Sigmoid colon (tissue), 7 donors: ENCODE results near the gene MYO5B. TPM values are rescaled to one million over a fixed set of nuclear protein-coding genes. Genes with fewer than 3 reads are reported as not detected.

ENCODE experiments used
- DNase-seq: peaks from one replicate; pipeline ENCODE4 v3.0.0-alpha.2; 2019
- H3K27ac ChIP-seq, 4 donors: fragments of 200-600 bp; sonication (generic); one replicate each; pipeline ENCODE4 v1.5.1; 2016 to 2019; ENCODE audit warnings: mild to moderate bottlenecking in 1 of 4
- H3K27me3 ChIP-seq, 3 donors: fragments of 200-600 bp; sonication (generic); one replicate each; pipeline ENCODE4 v1.5.1; 2019; ENCODE audit warnings: mild to moderate bottlenecking in 1 of 3
- H3K36me3 ChIP-seq, 4 donors: fragments of 200-600 bp; sonication (generic); one replicate each; pipeline ENCODE4 v1.5.1; 2016 to 2019
- H3K4me1 ChIP-seq, 4 donors: fragments of 200-600 bp; sonication (generic); one replicate each; pipeline ENCODE4 v1.5.1; 2017 to 2019
- H3K4me3 ChIP-seq, 4 donors: fragments of 200-600 bp; sonication (generic); one replicate each; pipeline ENCODE4 v1.5.1; 2017 to 2019; ENCODE audit warnings: mild to moderate bottlenecking in 2 of 4, moderate library complexity in 1 of 4
- H3K9me3 ChIP-seq, 4 donors: fragments of 200-600 bp in 3 of 4; sonication (generic) in 3 of 4; one replicate each; pipeline versions ENCODE4 v1.5.1 to v1.6.1; 2013 to 2019
- EP300 ChIP-seq, 4 donors: sonication (generic); formaldehyde crosslinking; IDR thresholded peaks; one replicate each; pipeline ENCODE4 v1.6.1; 2017; ENCODE audit warnings: antibody characterized with exemption in 4 of 4
- POLR2A ChIP-seq, 2 donors: fragments of 450-650 bp; IDR thresholded peaks; one replicate each; pipeline ENCODE4 v1.6.1; 2016; ENCODE audit warnings: antibody characterized with exemption in 2 of 2, mild to moderate bottlenecking in 2 of 2, moderate library complexity in 2 of 2
- POLR2AphosphoS5 ChIP-seq, 4 donors: sonication (generic); formaldehyde crosslinking; IDR thresholded peaks; one replicate each; pipeline ENCODE4 v1.6.1; 2017; ENCODE audit warnings: antibody characterized with exemption in 4 of 4
- WGBS, 2 donors: extraction: QIAGEN DNeasy Blood & Tissue Kit; methylation state at CpG; one replicate each; pipeline ENCODE4 v1.1.7; 2013; 5-methylcytosine and 5-hydroxymethylcytosine counted together
- intact Hi-C: fragments of 100-400 bp; cut with DNase I; formaldehyde crosslinking; loops from one replicate; pipeline ENCODE4 v1.15.1; 2023
- polyA plus RNA-seq, 3 donors: library from polyadenylated mRNA; stranded (reverse); fragments of 200-250 nt; gene quantifications; one replicate each; pipeline ENCODE4 v1.2.3, GENCODE V29; 2013
- total RNA-seq, 4 donors: library from RNA; depleted of rRNA; stranded (reverse); fragments of >200 nt; gene quantifications; one replicate each; pipeline ENCODE4 v1.1.0, GENCODE V29; 2016
- TF ChIP-seq, protein P1 (sequence below), 4 experiments: fragments of 450-650 bp in 3 of 4; fragments of 200-600 bp in 1 of 4; IDR thresholded peaks; one replicate each; pipeline ENCODE4 v1.5.1; 2016 to 2019; ENCODE audit warnings: antibody characterized with exemption in 4 of 4, mild to moderate bottlenecking in 3 of 4, moderate library complexity in 2 of 4
- donor health status: healthy with polysubstance abuse.
- donor health status: Bipolar disorder and iron deficiency.
- donor health status: healthy.

MYO5B gene
- total and polyA plus RNA-seq, 7 donors, result 0.14 to 80.7 (median 3.0) TPM

DNA sequence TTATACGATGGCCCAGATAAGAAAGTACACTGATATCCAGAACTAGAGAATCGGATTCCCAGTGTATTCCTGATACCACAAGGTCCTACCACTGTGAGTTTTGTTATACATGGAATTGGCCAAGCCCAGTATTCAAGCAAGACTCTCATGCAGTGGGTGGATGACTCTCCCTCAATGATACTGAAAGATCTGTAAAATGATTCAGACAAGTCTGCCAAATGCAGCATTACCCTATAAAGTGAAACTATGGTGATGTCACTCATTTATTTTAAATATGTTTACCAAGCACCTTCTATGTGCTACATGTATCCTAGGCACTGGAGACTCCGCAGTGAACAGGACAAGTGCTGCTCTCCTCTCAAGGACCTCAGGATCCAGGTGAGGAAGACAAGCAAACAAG, 22.6 kb downstream of the MYO5B start:
- H3K4me1 ChIP-seq, result no peaks in the 10 kb centered on the region
- intact Hi-C loops, result no loop called here
- TF ChIP-seq POLR2AphosphoS5 (IDR thresholded peaks at IDR 0.05), result no peak
- no peak for TF ChIP-seq POLR2A (IDR thresholded peaks at IDR 0.05)
- no peak for TF ChIP-seq EP300 (IDR thresholded peaks at IDR 0.05)
- TF ChIP-seq, protein P1, sequence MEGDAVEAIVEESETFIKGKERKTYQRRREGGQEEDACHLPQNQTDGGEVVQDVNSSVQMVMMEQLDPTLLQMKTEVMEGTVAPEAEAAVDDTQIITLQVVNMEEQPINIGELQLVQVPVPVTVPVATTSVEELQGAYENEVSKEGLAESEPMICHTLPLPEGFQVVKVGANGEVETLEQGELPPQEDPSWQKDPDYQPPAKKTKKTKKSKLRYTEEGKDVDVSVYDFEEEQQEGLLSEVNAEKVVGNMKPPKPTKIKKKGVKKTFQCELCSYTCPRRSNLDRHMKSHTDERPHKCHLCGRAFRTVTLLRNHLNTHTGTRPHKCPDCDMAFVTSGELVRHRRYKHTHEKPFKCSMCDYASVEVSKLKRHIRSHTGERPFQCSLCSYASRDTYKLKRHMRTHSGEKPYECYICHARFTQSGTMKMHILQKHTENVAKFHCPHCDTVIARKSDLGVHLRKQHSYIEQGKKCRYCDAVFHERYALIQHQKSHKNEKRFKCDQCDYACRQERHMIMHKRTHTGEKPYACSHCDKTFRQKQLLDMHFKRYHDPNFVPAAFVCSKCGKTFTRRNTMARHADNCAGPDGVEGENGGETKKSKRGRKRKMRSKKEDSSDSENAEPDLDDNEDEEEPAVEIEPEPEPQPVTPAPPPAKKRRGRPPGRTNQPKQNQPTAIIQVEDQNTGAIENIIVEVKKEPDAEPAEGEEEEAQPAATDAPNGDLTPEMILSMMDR (IDR thresholded peaks at IDR 0.05), result no peak
- H3K27me3 ChIP-seq, result no peaks in the 10 kb centered on the region
- H3K36me3 ChIP-seq, result no peaks in the 10 kb centered on the region
- H3K4me3 ChIP-seq, result no peak overlapping the region
- H3K27ac ChIP-seq, result no peak overlapping the region
- 79 to 85% methylated on average over 3 of the region's 3 CpGs for WGBS, 2 donors
- no peaks in the 10 kb centered on the region for H3K9me3 ChIP-seq
- no peak for DNase-seq

DNA sequence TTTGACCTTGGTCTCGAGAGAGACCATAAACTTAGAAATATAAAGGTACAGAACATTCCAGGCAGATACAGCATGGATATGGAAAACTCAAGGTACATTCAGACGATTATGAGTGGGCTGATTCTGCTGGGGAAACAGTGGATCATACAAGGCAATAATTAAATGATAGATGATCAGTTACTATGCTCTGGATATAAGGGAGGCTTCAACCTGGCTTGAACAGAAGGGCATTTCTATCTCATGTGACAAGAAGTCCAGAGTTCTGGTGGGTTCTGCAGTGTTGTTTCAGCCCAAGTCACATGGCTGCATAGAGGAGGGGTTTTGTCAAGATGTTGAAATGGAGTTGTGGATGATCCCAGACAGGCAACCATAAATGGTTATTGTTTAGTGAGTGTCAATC, 23.5 kb downstream of the MYO5B start:
- H3K36me3 ChIP-seq, result no peaks in the 10 kb centered on the region
- no peaks in the 10 kb centered on the region for H3K4me1 ChIP-seq
- intact Hi-C loops, result no loop called here
- no peak overlapping the region for H3K4me3 ChIP-seq
- no peak overlapping the region for H3K27ac ChIP-seq
- no peak for DNase-seq
- TF ChIP-seq POLR2A (IDR thresholded peaks at IDR 0.05) (no peak), EP300 (IDR thresholded peaks at IDR 0.05) (no peak), POLR2AphosphoS5 (IDR thresholded peaks at IDR 0.05) (no peak)
- TF ChIP-seq, protein P1 (IDR thresholded peaks at IDR 0.05), result no peak
- no peaks in the 10 kb centered on the region for H3K27me3 ChIP-seq
- 42 to 66% methylated on average over 2 of the region's 2 CpGs for WGBS, 2 donors
- H3K9me3 ChIP-seq, result no peaks in the 10 kb centered on the region

DNA sequence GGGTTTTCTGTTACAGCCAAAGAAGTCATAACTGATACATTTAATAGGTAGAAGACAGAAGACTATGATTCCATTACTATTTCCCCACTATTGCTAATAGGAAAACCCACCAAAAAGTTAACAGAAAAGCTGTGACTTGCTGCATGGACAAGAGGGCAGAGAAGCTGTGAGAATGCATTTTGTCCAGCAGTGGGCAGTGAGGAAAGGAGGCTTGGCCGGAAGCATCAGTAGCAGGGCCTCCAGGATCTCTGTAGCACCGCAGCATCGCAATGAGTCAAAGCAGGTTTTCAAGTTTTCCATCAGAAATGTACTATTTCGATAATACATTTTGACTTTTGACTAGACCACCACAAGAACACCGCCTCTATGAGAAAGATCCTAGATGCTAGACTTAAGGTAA, 24.9 kb downstream of the MYO5B start:
- intact Hi-C loops, result no loop called here
- Histone ChIP-seq H3K9me3 (no peaks in the 10 kb centered on the region), H3K36me3 (no peaks in the 10 kb centered on the region), H3K27ac (no peak overlapping the region), H3K4me1 (no peaks in the 10 kb centered on the region), H3K4me3 (no peak overlapping the region), H3K27me3 (no peaks in the 10 kb centered on the region)
- no peak for DNase-seq
- 92 to 95% methylated on average over 5 of the region's 5 CpGs for WGBS, 2 donors
- TF ChIP-seq EP300 (IDR thresholded peaks at IDR 0.05) (no peak), POLR2A (IDR thresholded peaks at IDR 0.05) (no peak), POLR2AphosphoS5 (IDR thresholded peaks at IDR 0.05) (no peak)
- TF ChIP-seq, protein P1 (IDR thresholded peaks at IDR 0.05), result no peak

DNA sequence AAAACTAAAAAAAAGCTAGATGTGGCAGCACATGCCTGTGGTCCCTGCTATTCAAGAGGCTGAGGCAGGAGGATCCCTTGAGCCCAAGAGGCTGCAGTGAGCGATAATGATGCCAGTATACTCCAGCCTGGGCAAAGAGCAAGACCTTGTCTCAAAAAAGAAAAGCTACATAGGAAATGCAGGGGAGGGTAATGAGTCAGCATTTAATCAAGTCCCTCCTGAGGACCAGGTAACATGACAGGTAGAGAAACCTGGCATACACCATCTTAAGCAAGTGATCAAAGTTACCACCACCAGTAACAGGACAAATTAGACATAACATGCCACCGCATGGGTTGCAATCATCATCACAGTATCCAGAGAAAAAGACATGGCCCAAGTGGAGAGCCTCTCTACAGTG, 25.8 kb downstream of the MYO5B start:
- no peaks in the 10 kb centered on the region for H3K9me3 ChIP-seq
- no peaks in the 10 kb centered on the region for H3K36me3 ChIP-seq
- no peak overlapping the region for H3K27ac ChIP-seq
- intact Hi-C loops, result no loop called here
- H3K4me3 ChIP-seq, result no peak overlapping the region
- WGBS, 2 donors, result 91 to 93% methylated on average over 2 of the region's 2 CpGs
- H3K4me1 ChIP-seq, result no peaks in the 10 kb centered on the region
- H3K27me3 ChIP-seq, result no peaks in the 10 kb centered on the region
- no peak for DNase-seq
- no peak for TF ChIP-seq POLR2A (IDR thresholded peaks at IDR 0.05)
- TF ChIP-seq POLR2AphosphoS5 (IDR thresholded peaks at IDR 0.05), result no peak
- no peak for TF ChIP-seq EP300 (IDR thresholded peaks at IDR 0.05)
- TF ChIP-seq, protein P1 (IDR thresholded peaks at IDR 0.05), result no peak

DNA sequence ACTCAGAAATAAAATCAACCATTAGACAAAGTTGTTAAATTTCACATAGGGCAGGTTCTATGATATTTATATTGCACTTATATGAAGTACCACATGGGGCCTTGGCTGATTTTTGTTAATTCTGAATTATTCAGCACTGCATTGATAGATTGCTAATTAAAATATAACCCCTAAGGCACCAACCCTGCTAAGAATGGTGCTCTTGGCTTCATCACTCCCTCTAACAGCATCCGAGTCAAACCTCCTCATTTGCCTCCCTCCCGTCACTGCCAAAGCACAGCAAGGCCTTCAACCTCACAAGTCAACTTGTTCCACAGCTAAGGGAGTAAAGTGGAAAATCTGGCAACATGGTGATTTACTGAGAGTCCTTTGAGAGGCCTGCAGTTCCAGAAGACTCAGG, 27.0 kb downstream of the MYO5B start:
- DNase-seq, result no peak
- Histone ChIP-seq H3K9me3 (no peaks in the 10 kb centered on the region), H3K36me3 (no peaks in the 10 kb centered on the region), H3K4me1 (no peaks in the 10 kb centered on the region), H3K27ac (no peak overlapping the region), H3K27me3 (no peaks in the 10 kb centered on the region), H3K4me3 (no peak overlapping the region)
- intact Hi-C loops, result no loop called here
- TF ChIP-seq POLR2AphosphoS5 (IDR thresholded peaks at IDR 0.05), result no peak
- TF ChIP-seq POLR2A (IDR thresholded peaks at IDR 0.05), result no peak
- TF ChIP-seq EP300 (IDR thresholded peaks at IDR 0.05), result no peak
- TF ChIP-seq, protein P1 (IDR thresholded peaks at IDR 0.05), result no peak
- 93% methylated on average over 2 of the region's 2 CpGs for WGBS, 2 donors
